Esophagus muscularis mucosa (tissue), 4 donors: ENCODE data around the gene AFF3. TPM values are rescaled to one million over a fixed set of nuclear protein-coding genes. Genes with fewer than 3 reads are reported as not detected.

Source experiments
- DNase-seq: peaks from one replicate; pipeline ENCODE4 v3.0.0-alpha.2; 2017; ENCODE audit errors: extremely low spot score
- H3K27ac ChIP-seq, 4 donors: fragments of 200-600 bp; sonication (generic); replicated peaks in 1 of 4; 1 replicate in 3 of 4; 2 replicates in 1 of 4; pipeline ENCODE4 v1.5.1; 2016 to 2019; ENCODE audit warnings: mild to moderate bottlenecking in 1 of 4
- H3K27me3 ChIP-seq, 4 donors: fragments of 200-600 bp; sonication (generic); one replicate each; pipeline versions ENCODE4 v1.5.1 to v1.6.0; 2016 to 2019
- H3K36me3 ChIP-seq, 4 donors: fragments of 200-600 bp; sonication (generic); one replicate each; pipeline ENCODE4 v1.5.1; 2016 to 2019
- H3K4me1 ChIP-seq, 4 donors: fragments of 200-600 bp; sonication (generic); one replicate each; pipeline ENCODE4 v1.5.1; 2016 to 2019
- H3K4me3 ChIP-seq, 4 donors: fragments of 200-600 bp; sonication (generic); 1 replicate in 2 of 4; 2 replicates in 2 of 4; pipeline ENCODE4 v1.5.1; 2016 to 2019; ENCODE audit warnings: mild to moderate bottlenecking in 4 of 4, moderate library complexity in 1 of 4
- H3K9me3 ChIP-seq, 4 donors: fragments of 200-600 bp; sonication (generic); 1 replicate in 3 of 4; 2 replicates in 1 of 4; pipeline ENCODE4 v1.5.1; 2016 to 2019
- EP300 ChIP-seq: sonication (generic); formaldehyde crosslinking; IDR thresholded peaks from one replicate; pipeline ENCODE4 v1.6.1; 2017; ENCODE audit warnings: antibody characterized with exemption
- POLR2A ChIP-seq: fragments of 450-650 bp; IDR thresholded peaks from one replicate; pipeline ENCODE4 v1.6.1; 2017; ENCODE audit warnings: antibody characterized with exemption, moderate library complexity, mild to moderate bottlenecking, low read depth
- POLR2AphosphoS5 ChIP-seq, 2 donors: sonication (generic); formaldehyde crosslinking; IDR thresholded peaks; one replicate each; pipeline ENCODE4 v1.6.1; 2017; ENCODE audit warnings: antibody characterized with exemption in 2 of 2
- WGBS: methylation state at CpG from one replicate; pipeline ENCODE4 v1.1.5; 2018; 5-methylcytosine and 5-hydroxymethylcytosine counted together
- intact Hi-C: fragments of 100-400 bp; cut with DNase I; formaldehyde crosslinking; loops from one replicate; pipeline ENCODE4 v1.15.1; 2023
- total RNA-seq, 4 donors: library from RNA; depleted of rRNA; stranded (reverse); fragments of >200 nt; gene quantifications; one replicate each; pipeline versions ENCODE4 v1.1.0 to v1.2.1, GENCODE V29; 2016
- TF ChIP-seq, protein P1 (sequence below), 3 experiments: fragments of 200-600 bp in 2 of 3; fragments of 450-650 bp in 1 of 3; sonication (generic) in 2 of 3; IDR thresholded peaks; one replicate each; pipeline ENCODE4 v1.5.1; 2017 to 2019; ENCODE audit warnings: antibody characterized with exemption in 3 of 3, mild to moderate bottlenecking in 2 of 3, moderate library complexity in 1 of 3

AFF3 gene
- total RNA-seq, 4 donors from 2014 or later, result 36.4 to 99.5 (median 56.9) TPM

DNA sequence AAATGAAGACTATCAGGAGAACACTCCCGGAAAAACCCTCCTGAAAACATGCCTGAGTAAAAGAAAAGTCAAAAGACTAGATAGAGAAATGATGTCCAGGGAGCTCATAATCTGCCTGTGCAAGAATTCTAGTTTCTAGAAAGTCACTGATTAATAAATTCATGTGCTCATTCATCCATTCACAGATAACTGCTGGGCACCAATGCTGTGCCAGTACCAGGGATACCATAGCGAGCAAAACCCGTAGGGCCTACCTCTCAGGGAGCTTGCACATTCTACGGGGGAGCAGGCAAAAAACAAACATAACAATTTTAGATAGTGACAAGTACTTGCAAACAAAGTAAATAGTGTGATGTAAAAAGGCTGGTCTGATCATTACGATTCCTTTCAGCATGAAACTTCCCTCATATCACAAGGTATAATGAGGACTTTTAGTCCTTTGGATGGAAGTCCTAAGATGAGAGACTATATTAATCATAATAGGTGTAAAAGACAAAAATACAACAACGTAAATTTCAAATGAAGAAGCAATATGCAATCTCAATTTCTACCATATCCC is 289.9 kb downstream of the AFF3 start:
- H3K27me3 ChIP-seq, result no peaks in the 10 kb centered on the region
- H3K27ac ChIP-seq, result no peak overlapping the region
- no peak overlapping the region for H3K4me3 ChIP-seq
- intact Hi-C loops, result no loop called here
- no peak for TF ChIP-seq EP300
- TF ChIP-seq, protein P1, sequence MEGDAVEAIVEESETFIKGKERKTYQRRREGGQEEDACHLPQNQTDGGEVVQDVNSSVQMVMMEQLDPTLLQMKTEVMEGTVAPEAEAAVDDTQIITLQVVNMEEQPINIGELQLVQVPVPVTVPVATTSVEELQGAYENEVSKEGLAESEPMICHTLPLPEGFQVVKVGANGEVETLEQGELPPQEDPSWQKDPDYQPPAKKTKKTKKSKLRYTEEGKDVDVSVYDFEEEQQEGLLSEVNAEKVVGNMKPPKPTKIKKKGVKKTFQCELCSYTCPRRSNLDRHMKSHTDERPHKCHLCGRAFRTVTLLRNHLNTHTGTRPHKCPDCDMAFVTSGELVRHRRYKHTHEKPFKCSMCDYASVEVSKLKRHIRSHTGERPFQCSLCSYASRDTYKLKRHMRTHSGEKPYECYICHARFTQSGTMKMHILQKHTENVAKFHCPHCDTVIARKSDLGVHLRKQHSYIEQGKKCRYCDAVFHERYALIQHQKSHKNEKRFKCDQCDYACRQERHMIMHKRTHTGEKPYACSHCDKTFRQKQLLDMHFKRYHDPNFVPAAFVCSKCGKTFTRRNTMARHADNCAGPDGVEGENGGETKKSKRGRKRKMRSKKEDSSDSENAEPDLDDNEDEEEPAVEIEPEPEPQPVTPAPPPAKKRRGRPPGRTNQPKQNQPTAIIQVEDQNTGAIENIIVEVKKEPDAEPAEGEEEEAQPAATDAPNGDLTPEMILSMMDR (IDR thresholded peaks at IDR 0.05), result no peak
- TF ChIP-seq POLR2A, result no peak
- no peak for TF ChIP-seq POLR2AphosphoS5 (IDR thresholded peaks at IDR 0.05)
- 97% methylated on average over 6 of the region's 6 CpGs for WGBS
- no peak for DNase-seq
- H3K36me3 ChIP-seq, result no peaks in the 10 kb centered on the region
- no peaks in the 10 kb centered on the region for H3K9me3 ChIP-seq
- H3K4me1 ChIP-seq, result peaks cover 0 to 1% (median 0%) of the 10 kb centered on the region in 4 donors

DNA sequence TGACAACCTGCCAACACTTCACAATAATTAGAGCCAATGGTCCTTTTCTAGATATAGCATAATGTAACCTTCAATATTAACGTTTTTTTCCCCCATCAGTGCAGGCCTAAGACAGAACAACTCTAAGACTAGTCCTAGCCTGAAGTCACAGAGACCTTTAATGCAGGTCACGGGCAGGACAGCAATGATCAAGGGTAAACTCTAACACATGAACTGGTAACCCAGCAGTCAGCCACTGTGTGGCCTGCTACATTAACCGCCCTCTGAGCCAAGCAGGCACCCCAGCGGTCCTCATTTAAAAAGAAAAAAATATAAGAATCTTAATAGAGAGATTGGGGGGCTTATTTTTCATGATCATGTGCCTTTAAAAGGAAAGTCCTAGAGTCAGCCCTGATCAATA is 290.6 kb downstream of the AFF3 start:
- no peaks in the 10 kb centered on the region for H3K27me3 ChIP-seq
- H3K9me3 ChIP-seq, result no peaks in the 10 kb centered on the region
- H3K4me3 ChIP-seq, result no peak overlapping the region
- intact Hi-C loops, result no loop called here
- DNase-seq, result no peak
- WGBS, result 90% methylated on average over 4 of the region's 4 CpGs
- no peaks in the 10 kb centered on the region for H3K36me3 ChIP-seq
- H3K27ac ChIP-seq, result no peak overlapping the region
- TF ChIP-seq POLR2AphosphoS5 (IDR thresholded peaks at IDR 0.05) (no peak), EP300 (no peak), POLR2A (no peak)
- TF ChIP-seq, protein P1 (IDR thresholded peaks at IDR 0.05), result no peak
- H3K4me1 ChIP-seq, result no peaks in the 10 kb centered on the region

DNA sequence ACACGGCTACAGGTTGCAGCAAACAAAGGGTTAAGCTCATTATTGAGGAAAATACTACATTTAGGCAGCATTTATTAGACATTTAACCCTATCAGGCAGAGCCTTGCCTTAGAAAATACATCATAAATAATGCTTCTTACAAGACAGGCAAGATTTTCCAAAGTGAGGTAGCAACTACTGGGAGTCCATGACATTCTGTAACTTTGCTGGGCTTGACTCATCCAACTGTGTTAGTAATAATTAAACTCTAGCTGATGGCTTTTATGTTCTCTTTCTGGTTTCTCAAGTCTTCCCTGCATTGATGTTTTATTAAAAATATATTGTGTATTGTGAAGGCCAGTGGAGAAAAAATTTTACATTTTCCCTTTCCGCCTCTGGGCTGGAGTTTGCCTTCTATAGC is 291.3 kb downstream of the AFF3 start:
- H3K4me3 ChIP-seq, result no peak overlapping the region
- no peaks in the 10 kb centered on the region for H3K27me3 ChIP-seq
- TF ChIP-seq POLR2A (no peak), POLR2AphosphoS5 (IDR thresholded peaks at IDR 0.05) (no peak), EP300 (no peak)
- TF ChIP-seq, protein P1 (IDR thresholded peaks at IDR 0.05), result no peak
- H3K27ac ChIP-seq, result no peak overlapping the region
- H3K9me3 ChIP-seq, result no peaks in the 10 kb centered on the region
- no peaks in the 10 kb centered on the region for H3K36me3 ChIP-seq
- H3K4me1 ChIP-seq, result no peaks in the 10 kb centered on the region
- DNase-seq, result no peak
- 96% methylated on average over 2 of the region's 2 CpGs for WGBS
- intact Hi-C loops, result no loop called here

DNA sequence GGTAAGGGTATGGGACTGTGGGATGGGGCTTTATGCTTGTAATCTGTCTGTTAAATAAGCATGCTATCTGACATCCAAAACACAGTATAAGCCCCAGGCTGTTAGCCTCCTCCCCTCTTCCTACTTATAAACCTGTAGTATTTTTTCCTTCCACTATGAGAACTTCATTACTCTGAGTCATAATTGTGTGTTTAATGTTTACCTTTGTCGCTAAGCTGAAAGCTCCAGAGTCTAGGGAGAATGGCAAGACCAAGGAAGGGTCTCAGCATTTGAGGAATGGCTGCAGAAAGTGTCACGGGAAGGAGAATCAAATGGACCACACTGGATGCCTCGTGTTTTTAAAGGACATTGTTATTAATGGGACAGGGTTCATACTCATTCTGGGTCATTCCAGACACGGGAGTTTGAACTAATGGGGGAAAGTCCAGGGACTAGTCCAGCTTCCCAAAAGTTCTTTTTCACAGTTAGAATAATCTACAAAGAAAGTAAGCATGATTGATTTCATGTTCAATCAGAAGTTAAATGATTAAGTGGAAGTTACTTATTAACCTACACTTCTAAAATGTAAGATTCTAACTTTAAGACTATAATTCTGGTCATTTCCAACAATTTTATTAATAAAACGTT is 292.2 kb downstream of the AFF3 start:
- 78% methylated on average over 5 of the region's 5 CpGs for WGBS
- no peak overlapping the region for H3K27ac ChIP-seq
- DNase-seq, result no peak
- no peaks in the 10 kb centered on the region for H3K27me3 ChIP-seq
- TF ChIP-seq, protein P1 (IDR thresholded peaks at IDR 0.05), result no peak
- no peak for TF ChIP-seq POLR2A
- TF ChIP-seq POLR2AphosphoS5 (IDR thresholded peaks at IDR 0.05), result no peak
- TF ChIP-seq EP300, result no peak
- no peaks in the 10 kb centered on the region for H3K9me3 ChIP-seq
- H3K4me3 ChIP-seq, result no peak overlapping the region
- no peaks in the 10 kb centered on the region for H3K4me1 ChIP-seq
- intact Hi-C loops, result no loop called here
- H3K36me3 ChIP-seq, result no peaks in the 10 kb centered on the region
